Esophagus squamous epithelium (tissue), 4 donors: ENCODE measurements around the gene TMEM150B.

Source experiments
- POLR2A ChIP-seq, 4 donors: fragments of 450-650 bp; IDR thresholded peaks; one replicate each; pipeline ENCODE4 v1.6.1; 2017; ENCODE audit warnings: antibody characterized with exemption in 4 of 4, mild to moderate bottlenecking in 4 of 4, moderate library complexity in 3 of 4
- TF ChIP-seq, protein P1 (sequence below), 6 experiments: fragments of 450-650 bp in 4 of 6; fragments of 200-600 bp in 2 of 6; sonication (generic) in 2 of 6; IDR thresholded peaks; one replicate each; pipeline ENCODE4 v1.5.1; 2016 to 2019; ENCODE audit warnings: antibody characterized with exemption in 6 of 6, mild to moderate bottlenecking in 4 of 6, moderate library complexity in 4 of 6

DNA sequence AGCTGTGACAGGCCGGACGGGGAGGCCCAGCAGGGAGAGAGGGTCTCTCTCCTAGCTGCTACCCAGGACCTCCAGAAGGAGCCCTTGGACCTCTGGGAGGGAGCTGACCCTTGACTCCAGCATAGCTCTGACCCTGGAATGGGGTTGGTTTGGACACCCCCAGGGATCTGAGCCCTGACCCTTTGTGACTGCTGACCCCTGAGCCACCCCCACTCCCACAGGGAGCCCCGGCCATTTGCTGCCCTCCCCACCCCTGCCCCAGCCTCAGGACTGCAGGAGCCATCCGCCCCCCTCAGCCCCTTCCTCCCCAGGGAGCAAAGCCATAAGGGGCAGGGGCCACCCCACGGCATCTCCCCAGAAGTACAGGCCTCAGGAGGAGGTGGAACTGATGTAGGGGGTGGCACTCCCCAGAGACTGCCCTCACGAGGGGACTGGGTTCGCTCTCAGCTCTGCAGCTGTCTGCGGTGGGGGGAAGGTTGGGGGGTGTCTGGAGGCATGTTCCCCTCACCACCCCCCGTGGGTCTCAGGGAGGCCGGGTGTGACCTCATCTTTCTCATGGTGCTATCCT is 22.4 kb upstream of the TMEM150B start:
- TF ChIP-seq POLR2A (IDR thresholded peaks at IDR 0.05), result no peak
- TF ChIP-seq, protein P1, sequence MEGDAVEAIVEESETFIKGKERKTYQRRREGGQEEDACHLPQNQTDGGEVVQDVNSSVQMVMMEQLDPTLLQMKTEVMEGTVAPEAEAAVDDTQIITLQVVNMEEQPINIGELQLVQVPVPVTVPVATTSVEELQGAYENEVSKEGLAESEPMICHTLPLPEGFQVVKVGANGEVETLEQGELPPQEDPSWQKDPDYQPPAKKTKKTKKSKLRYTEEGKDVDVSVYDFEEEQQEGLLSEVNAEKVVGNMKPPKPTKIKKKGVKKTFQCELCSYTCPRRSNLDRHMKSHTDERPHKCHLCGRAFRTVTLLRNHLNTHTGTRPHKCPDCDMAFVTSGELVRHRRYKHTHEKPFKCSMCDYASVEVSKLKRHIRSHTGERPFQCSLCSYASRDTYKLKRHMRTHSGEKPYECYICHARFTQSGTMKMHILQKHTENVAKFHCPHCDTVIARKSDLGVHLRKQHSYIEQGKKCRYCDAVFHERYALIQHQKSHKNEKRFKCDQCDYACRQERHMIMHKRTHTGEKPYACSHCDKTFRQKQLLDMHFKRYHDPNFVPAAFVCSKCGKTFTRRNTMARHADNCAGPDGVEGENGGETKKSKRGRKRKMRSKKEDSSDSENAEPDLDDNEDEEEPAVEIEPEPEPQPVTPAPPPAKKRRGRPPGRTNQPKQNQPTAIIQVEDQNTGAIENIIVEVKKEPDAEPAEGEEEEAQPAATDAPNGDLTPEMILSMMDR (IDR thresholded peaks at IDR 0.05), result no peak
